Ascending aorta (tissue), 2 donors: ENCODE results near the gene NUDT7. TPM values are rescaled to one million over a fixed set of nuclear protein-coding genes. Genes with fewer than 3 reads are reported as not detected.
A peak's percentile ranks its signal among the peaks of the same experiment; 100 is the strongest.

Experiments used
- DNase-seq, 2 donors: peaks; one replicate each; pipeline ENCODE4 v3.0.0-alpha.2; 2019; ENCODE audit warnings: low spot score in 2 of 2
- H3K27ac ChIP-seq, 2 donors: fragments of 200-600 bp; sonication (generic); one replicate each; pipeline ENCODE4 v1.5.1; 2016 to 2017; ENCODE audit warnings: mild to moderate bottlenecking in 1 of 2
- H3K27me3 ChIP-seq: fragments of 200-600 bp; sonication (generic); one replicate; pipeline ENCODE4 v1.5.1; 2017
- H3K36me3 ChIP-seq, 2 donors: fragments of 200-600 bp; sonication (generic); one replicate each; pipeline ENCODE4 v1.5.1; 2016
- H3K4me1 ChIP-seq, 2 donors: fragments of 200-600 bp; sonication (generic); one replicate each; pipeline ENCODE4 v1.5.1; 2016 to 2017; ENCODE audit warnings: mild to moderate bottlenecking in 1 of 2
- H3K4me3 ChIP-seq, 2 donors: fragments of 200-600 bp; sonication (generic); one replicate each; pipeline ENCODE4 v1.5.1; 2016 to 2017; ENCODE audit warnings: mild to moderate bottlenecking in 1 of 2
- H3K9me3 ChIP-seq, 2 donors: fragments of 200-600 bp; sonication (generic); one replicate each; pipeline ENCODE4 v1.5.1; 2016
- CTCF ChIP-seq, 3 experiments: fragments of 200-600 bp in 2 of 3; fragments of 450-650 bp in 1 of 3; sonication (generic) in 2 of 3; IDR thresholded peaks; one replicate each; pipeline ENCODE4 v1.5.1; 2016 to 2019; ENCODE audit warnings: antibody characterized with exemption in 3 of 3, mild to moderate bottlenecking in 1 of 3, moderate library complexity in 1 of 3
- intact Hi-C: fragments of 100-400 bp; cut with DNase I; formaldehyde crosslinking; loops from one replicate; pipeline ENCODE4 v1.15.1; 2023
- total RNA-seq: library from RNA; depleted of rRNA; stranded (reverse); fragments of >200 nt; gene quantifications from one replicate; pipeline ENCODE4 v1.1.0, GENCODE V29; 2016

Gene NUDT7
- total RNA-seq, 1 donor from 2014 or later, result not detected

- Histone ChIP-seq H3K4me1 (peaks cover 0 to 8% of the 10 kb centered on the region in 2 donors), H3K27me3 (no peaks in the 10 kb centered on the region), H3K27ac (no peak overlapping the region), H3K4me3 (peak overlapping the region in 1 of 2 donors; percentile 80), H3K9me3 (no peaks in the 10 kb centered on the region), H3K36me3 (no peaks in the 10 kb centered on the region)
- TF ChIP-seq CTCF (IDR thresholded peaks at IDR 0.05), result no peak
- intact Hi-C loops, result no loop called here
- DNase-seq, result no peak
Observed at GRCh38 chr16:77790912-77791311, 68.6 kb downstream of the NUDT7 start.

Other genes starting within 250 kb of the NUDT7 start
- 12.6 TPM for gene VAT1L, start 66.0 kb downstream of the NUDT7 start, total RNA-seq